K562 treated with DMSO at 1 percent for 4 hours (cell line): Measurements from ENCODE around the gene NPRL2. TPM values are rescaled to one million over a fixed set of nuclear protein-coding genes. Genes with fewer than 3 reads are reported as not detected.

Experiments used
- total RNA-seq: library from RNA; unstranded; fragments of 300-600 nt; gene quantifications from 2 replicates; pipeline ENCODE4 v1.2.3, GENCODE V29; 2022; ENCODE audit not compliant: insufficient read depth

NPRL2 gene
- total RNA-seq = 28.9 and 35.2 TPM in 2 replicates

GRCh38 chr3:50350527-50351322, at the start of gene NPRL2, which contains the start of gene CYB561D2:
TSS of gene NPRL2 (minus strand) at chr3:50350775. CDS start at chr3:50350652, 123 bp downstream.
TSS of gene CYB561D2 (plus strand) at chr3:50350862. CDS start at chr3:50351434, 572 bp downstream.

GRCh38 chr3:50358911-50359759, 8.6 kb upstream of the NPRL2 start, which contains the start of gene TMEM115:
TSS of gene TMEM115 (minus strand) at chr3:50359521. CDS start at chr3:50359063, 458 bp downstream.

DNA sequence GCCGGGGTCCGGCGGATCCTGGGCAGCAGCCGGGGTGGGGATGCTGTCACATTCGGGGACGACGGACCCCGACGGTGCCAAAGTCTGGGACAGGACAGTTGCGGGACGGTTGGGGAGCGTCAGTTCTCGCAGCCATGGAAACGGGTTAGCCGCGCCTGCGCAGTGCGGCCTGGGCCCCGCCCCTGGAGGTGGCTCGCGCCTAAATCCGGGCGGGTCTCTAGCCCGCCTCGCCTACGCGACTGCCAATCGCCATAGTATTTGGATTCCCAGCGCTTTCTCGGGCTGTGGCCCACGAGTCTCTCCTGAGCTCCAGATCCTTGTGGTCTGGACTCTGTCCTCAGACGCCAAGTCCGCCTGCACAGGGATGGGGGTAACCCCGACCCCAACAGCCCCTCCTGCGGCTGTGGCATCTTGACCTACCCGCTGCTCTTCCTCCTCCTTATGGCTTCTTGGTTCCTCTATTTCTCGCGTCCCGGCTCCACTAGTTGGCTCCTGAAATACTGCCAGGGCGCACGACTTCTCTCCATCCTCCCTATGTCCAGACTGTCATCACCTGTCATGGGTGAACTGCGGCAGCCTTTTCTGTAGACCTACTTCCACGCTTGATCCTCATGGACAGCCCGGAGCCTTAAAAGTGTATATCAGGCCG, 4.9 kb downstream of the NPRL2 start, which contains the start of gene ZMYND10:
Gene ZMYND10, minus strand, starts transcription at position 147 of the 649 bp plus-strand sequence. CDS start 153 bp downstream, outside the sequence.

GRCh38 chr3:50340448-50341329, 9.9 kb downstream of the NPRL2 start, which contains the start of gene RASSF1:
TSS of gene RASSF1 (minus strand) at chr3:50340836. CDS start at chr3:50340805, 31 bp downstream.

DNA sequence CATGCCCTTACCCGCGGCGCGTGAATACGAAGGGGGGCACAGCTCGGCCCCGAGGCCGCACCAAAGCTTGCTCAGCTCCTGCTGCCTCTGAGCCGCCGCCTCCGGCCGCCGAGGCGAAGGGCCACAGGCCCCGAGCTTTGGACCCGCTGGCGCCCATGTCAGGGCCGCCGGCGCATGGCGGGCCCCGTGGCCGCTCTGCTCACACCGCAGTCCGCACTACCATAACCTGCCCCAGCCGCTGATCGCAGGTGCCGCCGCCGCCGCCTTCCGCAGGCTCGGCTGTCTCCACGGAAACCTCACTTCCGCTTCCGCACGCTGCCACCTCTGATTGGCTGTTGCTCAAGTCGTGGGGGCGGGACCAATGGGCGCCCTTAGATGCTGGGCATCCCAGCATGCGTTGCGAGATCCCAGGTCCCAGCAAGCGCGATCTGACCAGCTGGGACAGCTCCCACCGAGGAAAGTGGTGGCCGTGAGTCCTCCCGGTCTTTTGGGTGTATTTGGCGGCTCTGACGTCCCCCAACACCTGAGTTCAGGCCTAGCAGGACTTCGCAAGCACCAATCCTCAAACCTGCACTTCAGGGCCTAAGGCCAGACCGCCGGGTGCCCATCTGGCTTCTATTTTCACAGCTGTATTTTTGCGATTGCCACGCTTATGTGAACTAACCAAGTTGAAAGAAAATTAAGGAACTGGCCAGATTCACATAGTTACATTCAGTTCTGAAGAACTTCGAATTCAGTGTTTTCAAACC, 22.5 kb downstream of the NPRL2 start, which contains the start of gene TUSC2:
Gene TUSC2, minus strand, starts transcription at position 281 of the 749 bp plus-strand sequence. Its CDS starts 124 bp downstream, at position 157.

DNA sequence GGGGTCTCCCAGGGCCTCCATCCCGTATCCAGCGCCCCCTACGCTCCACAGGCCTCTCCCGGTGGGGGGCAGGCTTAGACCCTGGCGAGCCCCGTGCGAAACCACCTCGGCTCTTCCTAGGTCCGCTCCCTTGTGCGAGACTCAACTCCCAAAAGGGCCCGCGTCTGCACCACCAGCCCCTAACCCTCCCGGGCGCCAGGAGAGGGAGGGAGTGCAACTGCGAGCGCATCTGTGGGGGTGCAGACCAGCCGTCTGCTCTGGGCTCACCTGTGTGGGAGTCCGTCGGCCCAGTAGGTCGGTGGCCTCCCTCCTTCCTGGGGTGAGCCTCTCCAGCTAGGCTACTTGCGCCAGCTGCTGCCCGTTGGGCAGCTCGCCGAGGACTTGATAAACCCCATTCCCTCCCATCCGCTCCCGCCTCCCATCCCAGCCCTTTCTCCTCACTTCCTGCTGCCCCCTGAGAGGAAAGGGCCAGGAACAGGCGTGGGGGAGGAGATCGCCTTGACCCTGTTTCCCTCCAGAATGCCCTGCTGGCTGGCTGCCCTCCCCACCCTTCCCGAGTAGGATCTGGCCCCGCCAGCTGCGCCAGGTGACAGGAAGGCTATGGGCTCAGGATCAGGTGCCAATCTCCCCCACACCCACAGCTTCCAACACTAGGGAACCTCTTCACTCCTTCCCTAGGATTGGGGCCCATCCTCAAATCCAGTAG, 28.0 kb downstream of the NPRL2 start, which contains the start of gene HYAL2:
Gene HYAL2, minus strand, starts transcription at position 360 of the 706 bp plus-strand sequence. CDS start 2,256 bp downstream, outside the sequence.

GRCh38 chr3:50303013-50303815, 47.4 kb downstream of the NPRL2 start, which contains the start of gene HYAL1:
TSS of gene HYAL1 (minus strand) at chr3:50303574. CDS start at chr3:50302956, 618 bp downstream.

DNA sequence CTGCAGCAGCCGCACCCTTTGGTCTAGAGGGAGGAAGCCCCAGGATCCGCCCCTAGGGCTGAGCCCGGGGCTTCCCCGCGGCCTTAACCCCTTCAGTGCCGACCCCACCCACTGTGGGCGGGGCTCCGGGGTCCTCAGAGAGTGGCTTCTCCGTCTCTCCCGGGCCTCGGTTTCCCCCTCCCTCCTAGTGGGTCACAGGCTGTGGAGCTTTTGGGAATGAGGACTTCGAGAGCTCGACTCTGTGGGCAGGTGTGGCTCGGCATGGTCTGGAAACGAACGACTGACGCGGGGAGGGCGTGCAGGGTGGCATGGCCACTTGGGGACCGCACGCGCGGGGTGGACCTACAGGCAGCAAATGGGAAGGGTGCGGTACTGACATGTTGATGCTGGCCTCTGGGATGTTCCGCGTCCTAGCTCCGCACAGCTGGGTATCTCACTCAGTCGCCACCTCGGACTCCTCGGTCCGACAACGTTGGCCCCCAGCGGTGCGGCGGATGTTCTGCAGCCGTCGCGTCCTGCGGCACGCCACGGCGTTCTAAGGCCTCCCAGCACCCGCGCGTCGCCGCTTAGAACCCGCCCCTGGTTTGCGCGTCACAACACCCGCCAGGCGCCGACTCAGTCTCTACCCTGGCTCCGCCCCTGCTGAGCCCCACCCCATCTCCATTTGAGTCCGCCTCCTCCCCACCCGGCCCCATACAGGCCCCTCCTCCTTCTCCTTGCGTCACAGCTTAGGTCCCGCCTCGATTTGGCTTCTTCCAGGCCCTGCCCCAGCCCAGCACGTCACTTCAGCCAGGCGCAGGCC, 51.5 kb downstream of the NPRL2 start, which contains the start of the genes HYAL3 and NAA80:
Gene HYAL3, minus strand, starts transcription at position 570 of the 802 bp plus-strand sequence. CDS start 3,803 bp downstream, outside the sequence.
Gene NAA80, minus strand, starts transcription at position 570 of the 802 bp plus-strand sequence. CDS start 1,942 bp downstream, outside the sequence.

Other genes with a start within 250 kb of the NPRL2 start
- gene SEMA3F, start 195.5 kb downstream of the NPRL2 start, total RNA-seq = 2.4 and 3.7 TPM in 2 replicates
- not detected in 2 replicates for gene GNAT1, start 159.2 kb downstream of the NPRL2 start, total RNA-seq
- gene SLC38A3, start 145.5 kb downstream of the NPRL2 start, total RNA-seq = not detected in 2 replicates
- gene GNAI2, start 114.6 kb downstream of the NPRL2 start, total RNA-seq = 85.7 and 91.4 TPM in 2 replicates
- gene SEMA3B, start 81.6 kb downstream of the NPRL2 start, total RNA-seq = 2.9 and 3.8 TPM in 2 replicates
- 0.47 TPM in 1 of 2 replicates, not detected in the other for gene LSMEM2, start 71.7 kb downstream of the NPRL2 start, total RNA-seq
- gene IFRD2, start 58.3 kb downstream of the NPRL2 start, total RNA-seq = 36.1 and 41.2 TPM in 2 replicates
- gene HYAL3, start 51.4 kb downstream of the NPRL2 start, total RNA-seq = 11.0 and 12.0 TPM in 2 replicates
- 9.2 and 10.6 TPM in 2 replicates for gene NAA80, start 51.4 kb downstream of the NPRL2 start, total RNA-seq
- 3.6 and 4.9 TPM in 2 replicates for gene HYAL1, start 47.2 kb downstream of the NPRL2 start, total RNA-seq
- 7.4 and 12.3 TPM in 2 replicates for gene HYAL2, start 28.0 kb downstream of the NPRL2 start, total RNA-seq
- 29.7 and 46.9 TPM in 2 replicates for gene TUSC2, start 22.6 kb downstream of the NPRL2 start, total RNA-seq
- 75.6 and 80.3 TPM in 2 replicates for gene RASSF1, start 9.9 kb downstream of the NPRL2 start, total RNA-seq
- 1.7 and 2.7 TPM in 2 replicates for gene ZMYND10, start 5.0 kb downstream of the NPRL2 start, total RNA-seq
- gene CYB561D2, start 87 bp upstream of the NPRL2 start, total RNA-seq = 9.7 and 11.7 TPM in 2 replicates
- gene TMEM115, start 8.7 kb upstream of the NPRL2 start, total RNA-seq = 26.6 and 33.3 TPM in 2 replicates
- gene CACNA2D2, start 152.9 kb upstream of the NPRL2 start, total RNA-seq = 0.35 TPM in 1 of 2 replicates, not detected in the other
- gene C3orf18, start 217.0 kb upstream of the NPRL2 start, total RNA-seq = 2.2 and 7.2 TPM in 2 replicates
- gene HEMK1, start 218.7 kb upstream of the NPRL2 start, total RNA-seq = 8.9 and 10.4 TPM in 2 replicates